ENCODE measurements around the gene PIR.

PIR gene

GRCh38 chrX:15469613-15470012 lies 23.5 kb downstream of the PIR start:
- TF ChIP-seq TAF1 (IDR thresholded peaks at IDR 0.05; ENCODE audit: borderline replicate concordance, insufficient read depth, low read length) = no peak
- no peak for TF ChIP-seq POLR2AphosphoS5 (IDR thresholded peaks at IDR 0.05; ENCODE audit: low read depth, low read length)
- no peak for TF ChIP-seq SIN3A (IDR thresholded peaks at IDR 0.05; ENCODE audit: borderline replicate concordance, insufficient read depth, low read length)
- TF ChIP-seq, protein P1, sequence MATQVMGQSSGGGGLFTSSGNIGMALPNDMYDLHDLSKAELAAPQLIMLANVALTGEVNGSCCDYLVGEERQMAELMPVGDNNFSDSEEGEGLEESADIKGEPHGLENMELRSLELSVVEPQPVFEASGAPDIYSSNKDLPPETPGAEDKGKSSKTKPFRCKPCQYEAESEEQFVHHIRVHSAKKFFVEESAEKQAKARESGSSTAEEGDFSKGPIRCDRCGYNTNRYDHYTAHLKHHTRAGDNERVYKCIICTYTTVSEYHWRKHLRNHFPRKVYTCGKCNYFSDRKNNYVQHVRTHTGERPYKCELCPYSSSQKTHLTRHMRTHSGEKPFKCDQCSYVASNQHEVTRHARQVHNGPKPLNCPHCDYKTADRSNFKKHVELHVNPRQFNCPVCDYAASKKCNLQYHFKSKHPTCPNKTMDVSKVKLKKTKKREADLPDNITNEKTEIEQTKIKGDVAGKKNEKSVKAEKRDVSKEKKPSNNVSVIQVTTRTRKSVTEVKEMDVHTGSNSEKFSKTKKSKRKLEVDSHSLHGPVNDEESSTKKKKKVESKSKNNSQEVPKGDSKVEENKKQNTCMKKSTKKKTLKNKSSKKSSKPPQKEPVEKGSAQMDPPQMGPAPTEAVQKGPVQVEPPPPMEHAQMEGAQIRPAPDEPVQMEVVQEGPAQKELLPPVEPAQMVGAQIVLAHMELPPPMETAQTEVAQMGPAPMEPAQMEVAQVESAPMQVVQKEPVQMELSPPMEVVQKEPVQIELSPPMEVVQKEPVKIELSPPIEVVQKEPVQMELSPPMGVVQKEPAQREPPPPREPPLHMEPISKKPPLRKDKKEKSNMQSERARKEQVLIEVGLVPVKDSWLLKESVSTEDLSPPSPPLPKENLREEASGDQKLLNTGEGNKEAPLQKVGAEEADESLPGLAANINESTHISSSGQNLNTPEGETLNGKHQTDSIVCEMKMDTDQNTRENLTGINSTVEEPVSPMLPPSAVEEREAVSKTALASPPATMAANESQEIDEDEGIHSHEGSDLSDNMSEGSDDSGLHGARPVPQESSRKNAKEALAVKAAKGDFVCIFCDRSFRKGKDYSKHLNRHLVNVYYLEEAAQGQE (IDR thresholded peaks at IDR 0.05; ENCODE audit: insufficient read depth in 1 of 2, low read depth in 2 of 2, low read length in 2 of 2) = no peak
- TF ChIP-seq FOXP2 (optimal IDR thresholded peaks at IDR 0.05; ENCODE audit: borderline replicate concordance, extremely low read depth, extremely low read length, insufficient read depth) = no peak

GRCh38 chrX:15468036-15468435 lies 25.1 kb downstream of the PIR start:
- TF ChIP-seq FOXP2 (optimal IDR thresholded peaks at IDR 0.05; ENCODE audit: borderline replicate concordance, extremely low read depth, extremely low read length, insufficient read depth) (no peak), SIN3A (IDR thresholded peaks at IDR 0.05; ENCODE audit: borderline replicate concordance, insufficient read depth, low read length) (no peak), TAF1 (IDR thresholded peaks at IDR 0.05; ENCODE audit: borderline replicate concordance, insufficient read depth, low read length) (no peak), POLR2AphosphoS5 (IDR thresholded peaks at IDR 0.05; ENCODE audit: low read depth, low read length) (no peak)
- TF ChIP-seq, protein P1 (IDR thresholded peaks at IDR 0.05; ENCODE audit: insufficient read depth in 1 of 2, low read depth in 2 of 2, low read length in 2 of 2) = no peak

- TF ChIP-seq SIN3A (IDR thresholded peaks at IDR 0.05; ENCODE audit: borderline replicate concordance, insufficient read depth, low read length) (no peak), TAF1 (IDR thresholded peaks at IDR 0.05; ENCODE audit: borderline replicate concordance, insufficient read depth, low read length) (no peak), FOXP2 (optimal IDR thresholded peaks at IDR 0.05; ENCODE audit: borderline replicate concordance, extremely low read depth, extremely low read length, insufficient read depth) (no peak), POLR2AphosphoS5 (IDR thresholded peaks at IDR 0.05; ENCODE audit: low read depth, low read length) (no peak)
- TF ChIP-seq, protein P1 (IDR thresholded peaks at IDR 0.05; ENCODE audit: insufficient read depth in 1 of 2, low read depth in 2 of 2, low read length in 2 of 2) = no peak
Observed at GRCh38 chrX:15465896-15466651, 27.1 kb downstream of the PIR start.

GRCh38 chrX:15465347-15465746 lies 27.8 kb downstream of the PIR start:
- TF ChIP-seq FOXP2 (optimal IDR thresholded peaks at IDR 0.05; ENCODE audit: borderline replicate concordance, extremely low read depth, extremely low read length, insufficient read depth) = no peak
- no peak for TF ChIP-seq SIN3A (IDR thresholded peaks at IDR 0.05; ENCODE audit: borderline replicate concordance, insufficient read depth, low read length)
- no peak for TF ChIP-seq TAF1 (IDR thresholded peaks at IDR 0.05; ENCODE audit: borderline replicate concordance, insufficient read depth, low read length)
- no peak for TF ChIP-seq POLR2AphosphoS5 (IDR thresholded peaks at IDR 0.05; ENCODE audit: low read depth, low read length)
- TF ChIP-seq, protein P1 (IDR thresholded peaks at IDR 0.05; ENCODE audit: insufficient read depth in 1 of 2, low read depth in 2 of 2, low read length in 2 of 2) = no peak

Measured in PFSK-1 (cell line).